ENCODE data around the gene DDN. TPM values are rescaled to one million over a fixed set of nuclear protein-coding genes. Genes with fewer than 3 reads are reported as not detected.

The DDN gene
- polyA plus RNA-seq, 3 donors, result 0.10 to 0.12 TPM; not detected in 1

DNA sequence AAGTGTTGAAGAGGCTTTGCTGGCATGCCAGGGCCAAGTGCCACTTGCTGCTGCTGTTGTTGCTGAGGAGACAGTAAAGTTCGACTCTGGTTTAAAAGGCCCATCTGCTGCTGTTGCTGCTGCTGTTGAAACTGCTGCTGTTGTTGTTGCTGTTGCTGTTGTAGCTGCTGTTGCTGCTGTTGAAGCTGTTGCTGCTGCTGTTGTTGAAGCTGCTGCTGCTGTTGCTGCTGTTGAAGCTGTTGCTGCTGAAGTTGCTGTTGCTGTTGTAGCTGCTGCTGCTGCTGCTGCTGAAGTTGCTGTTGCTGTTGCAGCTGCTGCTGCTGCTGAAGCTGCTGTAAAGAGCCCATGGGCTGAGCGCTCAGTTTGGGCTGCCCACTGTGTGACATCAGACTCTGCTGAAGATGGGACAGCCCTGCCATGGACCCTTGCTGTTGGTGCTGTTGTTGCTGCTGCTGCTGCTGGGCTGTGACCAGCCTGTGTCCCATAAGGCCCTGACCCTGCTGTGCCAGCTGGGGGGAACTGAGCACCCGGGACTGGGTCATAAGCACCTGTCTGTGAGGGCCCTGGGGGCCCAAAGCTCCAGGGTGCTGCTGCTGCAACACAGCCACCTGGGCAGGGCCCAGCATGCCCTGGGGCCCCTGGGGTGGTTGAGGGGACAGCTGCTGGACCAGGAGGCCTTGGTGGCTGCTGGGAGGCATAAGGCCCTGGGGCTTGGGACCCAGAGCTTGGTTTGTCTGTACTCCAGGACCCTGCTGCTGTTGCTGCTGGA, 33.7 kb upstream of the DDN start:
- WGBS, 3 donors, result 77 to 83% (median 80%) methylated on average over 3 of the region's 3 CpGs
- H3K27ac ChIP-seq (ENCODE audit: low read depth, low read length), result no peak overlapping the region

DNA sequence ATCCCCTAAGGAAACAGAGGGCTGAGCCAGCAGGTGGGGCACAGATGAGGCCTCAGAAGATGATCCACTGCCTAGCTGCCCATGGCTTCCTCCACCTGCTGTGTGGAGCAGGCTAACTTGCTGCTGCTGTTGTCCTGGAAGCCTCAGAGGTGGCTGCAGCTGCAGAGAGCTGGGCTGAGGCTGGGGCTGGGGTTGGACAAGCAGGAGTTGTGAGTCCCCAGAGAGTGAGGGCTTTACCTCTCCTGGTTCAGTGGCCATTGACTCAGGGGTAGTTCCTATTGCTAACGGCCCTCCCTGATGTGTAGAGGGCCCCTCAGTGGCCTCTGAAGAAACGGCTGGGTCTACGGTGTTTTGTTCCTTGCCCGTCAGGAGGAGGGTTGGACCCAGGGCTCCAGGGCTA, 33.1 kb upstream of the DDN start:
- WGBS, 3 donors, result 84 to 88% (median 84%) methylated on average over 4 of the region's 4 CpGs
- H3K27ac ChIP-seq (ENCODE audit: low read depth, low read length), result no peak overlapping the region

- 84 to 91% (median 85%) methylated on average over 8 of the region's 8 CpGs for WGBS, 3 donors
- no peak overlapping the region for H3K27ac ChIP-seq (ENCODE audit: low read depth, low read length)
Observed at GRCh38 chr12:49031573-49032161, 32.5 kb upstream of the DDN start.

DNA sequence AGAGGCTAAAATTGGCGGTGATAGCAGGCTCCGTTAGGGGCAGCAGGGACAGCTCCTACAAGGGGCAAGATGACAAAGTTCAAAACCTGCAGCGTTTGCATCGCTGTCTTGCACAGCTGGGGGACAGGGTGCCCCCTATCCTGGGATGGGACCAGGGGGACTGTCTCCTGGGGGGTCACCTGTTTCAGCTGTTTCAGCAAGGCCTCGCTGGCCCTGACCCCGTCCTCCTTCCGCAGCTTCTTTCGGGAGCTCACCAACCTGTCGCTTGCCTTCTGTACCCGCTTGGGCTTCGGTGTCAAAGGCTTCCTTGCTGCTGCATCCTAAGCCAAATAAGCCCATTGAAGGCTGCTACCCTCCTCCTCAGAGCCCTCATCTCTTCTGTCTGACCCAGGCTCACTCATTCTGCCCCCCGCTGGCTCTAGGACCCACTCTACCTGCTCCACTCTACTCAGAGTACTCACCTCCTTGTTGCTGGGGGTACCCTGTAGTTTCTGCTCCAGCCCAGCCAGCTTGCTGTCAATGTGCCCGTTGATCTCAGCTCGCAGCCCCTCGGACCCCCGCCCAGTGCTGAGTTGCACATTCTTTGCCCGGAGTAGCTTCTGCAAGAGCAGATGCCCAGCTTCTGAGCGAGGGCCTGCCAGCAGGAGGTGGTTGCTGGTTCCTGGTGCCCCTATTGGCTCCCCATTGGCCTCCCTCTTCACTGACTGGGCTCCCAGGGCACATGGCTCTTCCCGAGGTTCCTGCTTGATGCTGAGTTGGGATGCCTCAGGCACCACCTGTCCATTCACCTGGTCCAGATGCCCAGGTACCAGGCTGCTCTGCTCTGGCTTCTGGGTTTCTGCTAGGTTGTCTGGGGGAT, 31.8 kb upstream of the DDN start:
- WGBS, 3 donors, result 92 to 95% (median 95%) methylated on average over 19 of the region's 19 CpGs
- H3K27ac ChIP-seq (ENCODE audit: low read depth, low read length), result no peak overlapping the region

- H3K27ac ChIP-seq (ENCODE audit: low read depth, low read length), result no peak overlapping the region
- WGBS, 3 donors, result 86 to 91% (median 90%) methylated on average over 8 of the region's 8 CpGs
Observed at GRCh38 chr12:49030119-49030518, 30.9 kb upstream of the DDN start.

DNA sequence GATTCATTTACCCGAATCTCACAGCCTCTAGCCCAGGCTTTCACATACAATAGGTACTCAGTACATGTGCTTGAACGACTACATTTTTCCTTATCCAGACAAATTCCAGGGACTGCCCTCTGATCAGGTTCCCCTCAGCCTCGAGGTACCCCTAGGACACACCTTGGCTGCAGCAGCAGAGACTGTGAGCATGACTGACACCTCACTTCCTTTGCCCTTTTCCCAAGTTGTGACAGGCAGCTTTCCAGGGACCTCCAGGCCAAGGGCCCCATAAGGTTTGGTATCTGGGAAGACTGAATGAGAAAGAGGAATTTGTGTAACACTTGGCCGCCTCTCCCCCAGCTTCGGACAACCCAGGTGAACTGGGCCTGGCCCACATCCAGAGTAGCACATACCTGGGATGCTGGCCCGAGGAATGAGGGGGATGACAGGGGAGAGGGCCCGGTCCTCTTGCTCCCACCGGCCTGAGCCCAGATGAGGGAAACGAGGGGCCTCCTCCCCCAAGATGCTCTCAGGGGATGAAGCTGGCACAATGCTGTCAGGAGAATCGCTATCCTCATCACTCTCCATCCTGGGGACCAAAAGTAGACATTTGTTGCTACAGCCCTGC, 29.6 kb upstream of the DDN start:
- H3K27ac ChIP-seq (ENCODE audit: low read depth, low read length), result no peak overlapping the region
- WGBS, 3 donors, result 85 to 89% (median 87%) methylated on average over 10 of the region's 10 CpGs

GRCh38 chr12:49027846-49028555, 28.8 kb upstream of the DDN start:
- no peak overlapping the region for H3K27ac ChIP-seq (ENCODE audit: low read depth, low read length)
- 78 to 93% (median 79%) methylated on average over 9 of the region's 9 CpGs for WGBS, 3 donors

DNA sequence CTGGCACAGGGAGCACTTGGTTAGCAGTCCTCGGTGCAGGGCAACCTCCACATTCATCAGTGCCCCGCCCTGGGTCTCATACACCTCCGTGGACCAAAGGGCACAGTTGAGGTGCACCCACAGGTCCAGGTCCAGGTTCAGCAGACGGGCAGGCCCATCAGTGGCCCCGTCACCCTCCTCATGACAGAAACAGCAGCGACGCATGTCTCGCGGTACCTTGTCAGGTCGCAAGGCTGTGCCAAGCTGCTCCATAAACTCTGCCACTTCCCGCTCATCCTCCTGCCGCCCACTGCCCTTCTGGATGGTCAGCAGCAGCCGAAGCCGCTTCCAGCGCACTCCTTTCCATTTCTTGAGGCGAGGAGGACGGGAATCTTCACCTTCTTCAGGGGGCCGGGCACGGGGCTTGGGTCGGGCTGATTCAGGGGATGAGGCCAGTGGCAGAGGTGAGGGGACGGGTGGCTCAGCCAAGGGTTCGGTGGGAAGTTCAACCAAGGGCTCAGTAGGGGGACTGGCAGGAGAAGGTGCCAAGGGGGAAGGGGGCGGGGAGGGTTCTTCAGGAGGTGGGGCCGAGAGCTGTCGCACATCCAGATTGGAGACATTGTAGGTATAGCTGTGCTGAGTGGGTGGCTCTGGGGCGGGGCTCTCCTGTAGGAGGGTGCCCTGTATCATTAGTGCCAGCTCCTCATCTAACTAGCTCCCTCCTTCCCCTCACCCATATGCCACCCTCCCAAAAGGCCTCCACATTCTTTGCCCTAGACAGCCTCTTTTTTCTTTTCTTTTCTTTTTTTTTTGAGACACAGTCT, 27.7 kb upstream of the DDN start:
- no peak overlapping the region for H3K27ac ChIP-seq (ENCODE audit: low read depth, low read length)
- 94 to 97% (median 96%) methylated on average over 24 to 26 of the region's 26 CpGs for WGBS, 3 donors

DNA sequence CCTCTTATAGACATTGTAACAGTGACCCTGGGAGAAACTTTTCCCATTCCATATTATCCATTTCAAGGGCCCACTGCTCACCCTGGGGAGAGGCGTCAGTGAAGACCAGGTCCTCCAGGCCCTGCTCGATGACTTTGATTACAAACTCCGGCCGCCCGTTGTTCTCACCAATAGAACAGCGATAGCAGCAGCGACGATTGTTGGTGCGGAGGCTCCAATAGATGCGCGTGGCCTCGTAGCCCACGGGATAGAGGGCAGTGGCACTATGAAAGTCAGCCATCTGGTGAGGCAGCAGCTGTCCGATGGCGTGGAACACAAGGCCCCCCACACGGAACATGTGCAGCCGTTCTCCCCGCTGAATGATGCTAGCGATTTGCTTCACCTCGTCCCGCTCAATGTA, 26.9 kb upstream of the DDN start:
- 93 to 98% (median 96%) methylated on average over 21 of the region's 21 CpGs for WGBS, 3 donors
- H3K27ac ChIP-seq (ENCODE audit: low read depth, low read length), result no peak overlapping the region

DNA sequence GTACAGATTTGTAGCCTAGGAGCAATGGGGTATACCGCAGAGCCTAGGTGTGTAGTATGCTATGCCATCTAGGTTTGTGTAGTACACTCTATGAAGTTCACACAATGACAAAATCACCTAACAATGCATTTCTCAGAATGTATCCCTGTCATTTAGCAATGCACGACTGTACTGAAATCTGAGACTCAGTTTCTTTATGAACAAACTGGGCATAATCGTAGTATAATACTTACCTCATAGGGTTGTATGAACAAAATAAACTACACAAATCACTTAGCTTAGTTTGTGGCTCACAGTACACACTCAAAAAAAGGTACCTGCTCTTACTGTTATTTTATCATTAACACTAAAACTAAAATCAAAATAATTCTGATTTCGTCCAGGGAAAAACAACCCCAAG, 26.3 kb upstream of the DDN start:
- H3K27ac ChIP-seq (ENCODE audit: low read depth, low read length), result no peak overlapping the region
- WGBS, 3 donors, result 87 to 92% (median 90%) methylated on average over 4 of the region's 4 CpGs

DNA sequence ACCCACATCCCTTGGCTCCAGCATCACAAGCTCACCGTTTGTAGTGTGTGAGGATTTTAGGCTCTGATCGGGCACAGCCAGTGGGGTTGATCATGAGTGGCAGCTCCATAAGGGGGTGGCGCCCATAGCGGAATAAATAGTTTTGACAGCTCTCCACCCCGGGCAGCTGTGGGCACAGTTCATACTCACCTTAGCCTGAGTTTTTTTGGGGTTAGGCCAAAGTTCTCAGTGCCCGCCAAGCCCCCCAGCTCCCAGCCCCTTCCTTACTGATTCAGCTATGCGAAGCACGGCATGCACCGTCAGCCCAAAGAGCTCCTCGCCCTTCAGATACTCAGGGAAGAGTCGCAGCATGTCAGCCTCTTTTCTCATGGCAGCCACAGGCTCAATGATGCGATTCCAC, 25.4 kb upstream of the DDN start:
- WGBS, 3 donors, result 86 to 91% (median 90%) methylated on average over 12 of the region's 12 CpGs
- H3K27ac ChIP-seq (ENCODE audit: low read depth, low read length), result no peak overlapping the region

DNA sequence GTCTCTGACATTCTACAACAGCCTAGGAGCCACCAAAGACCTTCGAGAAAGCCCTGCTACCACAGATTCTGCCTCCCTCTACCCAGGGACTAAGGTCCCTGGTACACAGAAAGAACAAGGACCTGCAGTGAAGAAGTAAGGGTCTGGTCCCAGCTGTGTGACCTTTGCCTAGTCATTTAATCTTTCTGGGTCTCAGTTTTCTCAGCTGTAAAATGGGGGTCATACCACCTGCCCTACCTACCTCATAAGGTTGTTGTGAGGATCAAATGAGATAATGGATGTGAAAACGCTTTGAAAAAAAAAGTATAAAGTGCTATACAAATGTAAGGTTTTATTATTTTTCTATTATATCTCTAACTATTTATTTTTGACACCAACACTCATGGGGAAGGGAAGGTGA, 24.6 kb upstream of the DDN start:
- no peak overlapping the region for H3K27ac ChIP-seq (ENCODE audit: low read depth, low read length)
- WGBS, 3 donors, result 93 to 95% (median 94%) methylated on average over 2 of the region's 2 CpGs

DNA sequence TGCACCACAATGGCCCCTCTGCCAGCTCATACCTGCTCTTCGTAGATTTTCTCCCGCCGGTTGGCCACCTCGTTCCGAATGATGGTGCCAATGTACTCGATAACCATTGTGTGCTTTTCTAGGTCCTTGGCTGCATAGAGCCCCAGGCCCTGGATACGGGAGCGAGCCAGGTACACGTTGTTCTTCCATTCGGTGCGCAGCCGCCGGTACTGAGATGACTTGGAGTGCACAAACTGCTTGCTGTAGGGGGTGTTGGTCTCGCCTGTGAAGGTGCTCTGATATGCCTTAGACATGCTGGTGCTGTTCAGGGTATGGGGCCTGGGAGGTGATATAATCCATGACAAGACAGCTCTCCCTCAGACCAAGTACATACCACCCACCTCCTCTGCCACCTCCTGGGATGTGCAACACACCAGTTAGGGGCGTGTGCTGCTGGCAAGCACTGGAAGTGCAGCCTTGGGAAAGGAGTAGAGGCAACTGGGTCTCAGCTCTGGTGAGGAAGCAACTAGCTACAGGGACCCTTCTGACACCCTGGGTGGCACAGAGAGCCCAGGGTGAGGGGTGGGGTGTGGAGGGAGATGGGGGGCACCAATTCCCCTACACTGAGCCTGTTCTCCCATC, 23.5 kb upstream of the DDN start:
- 86 to 94% (median 91%) methylated on average over 15 of the region's 15 CpGs for WGBS, 3 donors
- no peak overlapping the region for H3K27ac ChIP-seq (ENCODE audit: low read depth, low read length)

GRCh38 chr12:49021292-49021915, 22.2 kb upstream of the DDN start:
- WGBS, 3 donors, result 82 to 86% (median 82%) methylated on average over 11 of the region's 11 CpGs

DNA sequence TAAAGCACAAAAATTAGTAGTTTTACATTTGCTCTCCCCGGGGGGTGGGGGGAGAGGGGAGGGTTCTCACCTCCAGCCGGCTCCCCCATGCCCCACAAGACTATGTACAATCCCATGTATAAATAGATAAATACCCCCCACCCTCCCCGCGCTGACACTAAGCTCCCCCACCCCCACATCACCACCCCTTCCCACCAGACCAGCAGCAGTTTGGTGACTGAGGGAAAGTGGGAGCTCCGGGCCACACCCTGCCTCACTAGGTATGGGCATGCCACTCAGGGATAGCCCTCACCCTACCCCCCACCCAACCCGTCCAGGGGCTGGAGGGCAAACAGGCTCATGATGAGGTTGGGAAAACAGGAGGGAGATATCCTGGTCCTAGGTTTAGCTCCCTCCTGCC, 21.3 kb upstream of the DDN start:
- WGBS, 3 donors, result 84 to 87% (median 86%) methylated on average over 6 of the region's 6 CpGs
- no peak overlapping the region for H3K27ac ChIP-seq (ENCODE audit: low read depth, low read length)

More at GRCh38 chr12:49021292-49021915, 22.2 kb upstream of the DDN start:
- no peak overlapping the region for H3K27ac ChIP-seq (ENCODE audit: low read depth, low read length)

- 45 to 76% (median 49%) methylated on average over 10 of the region's 10 CpGs for WGBS, 3 donors
Observed at GRCh38 chr12:49019443-49020324, 20.5 kb upstream of the DDN start.

More at GRCh38 chr12:49019443-49020324, 20.5 kb upstream of the DDN start:
- peak overlapping the region; percentile 79 for H3K27ac ChIP-seq (ENCODE audit: low read depth, low read length)

All from adipose tissue (tissue), 3 donors.